Measurements from ENCODE around the gene VN1R5. TPM values are rescaled to one million over a fixed set of nuclear protein-coding genes. Genes with fewer than 3 reads are reported as not detected.
"Not testable (repeated sequence)": the region's sequence is repeated elsewhere in the genome, so short reads cannot be mapped to it uniquely, and the experiment has no call there.

The VN1R5 gene
- total RNA-seq, 1 donor from 2014 or later: not detected

DNA sequence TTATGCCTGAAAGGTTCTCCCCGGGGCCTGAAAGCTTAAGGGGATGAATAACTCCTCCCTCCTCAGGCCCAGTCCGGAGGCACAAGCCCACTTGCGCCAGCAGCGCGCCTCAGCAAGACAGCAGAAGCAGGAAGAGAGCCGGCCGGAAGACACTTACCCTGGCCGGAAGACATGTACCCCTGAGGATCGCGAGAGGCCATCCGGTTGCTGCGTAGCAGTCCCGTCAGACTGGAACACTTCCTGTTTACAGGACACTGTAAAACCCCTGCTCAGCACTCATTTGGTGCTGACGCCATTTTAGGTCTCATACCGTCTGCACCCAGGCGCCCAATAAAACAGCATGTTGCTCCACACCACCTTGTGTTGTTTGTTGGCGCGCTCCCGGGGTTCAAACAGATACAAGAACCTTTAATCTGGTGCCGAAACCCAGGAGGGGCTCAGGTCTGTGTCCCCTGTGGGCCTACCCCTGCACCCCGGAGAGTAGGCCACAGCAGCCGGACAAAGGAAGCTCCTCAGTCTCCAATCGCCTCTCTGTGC lies 30.3 kb downstream of the VN1R5 start:
- DNase-seq: no peak
- TF ChIP-seq, protein P1, sequence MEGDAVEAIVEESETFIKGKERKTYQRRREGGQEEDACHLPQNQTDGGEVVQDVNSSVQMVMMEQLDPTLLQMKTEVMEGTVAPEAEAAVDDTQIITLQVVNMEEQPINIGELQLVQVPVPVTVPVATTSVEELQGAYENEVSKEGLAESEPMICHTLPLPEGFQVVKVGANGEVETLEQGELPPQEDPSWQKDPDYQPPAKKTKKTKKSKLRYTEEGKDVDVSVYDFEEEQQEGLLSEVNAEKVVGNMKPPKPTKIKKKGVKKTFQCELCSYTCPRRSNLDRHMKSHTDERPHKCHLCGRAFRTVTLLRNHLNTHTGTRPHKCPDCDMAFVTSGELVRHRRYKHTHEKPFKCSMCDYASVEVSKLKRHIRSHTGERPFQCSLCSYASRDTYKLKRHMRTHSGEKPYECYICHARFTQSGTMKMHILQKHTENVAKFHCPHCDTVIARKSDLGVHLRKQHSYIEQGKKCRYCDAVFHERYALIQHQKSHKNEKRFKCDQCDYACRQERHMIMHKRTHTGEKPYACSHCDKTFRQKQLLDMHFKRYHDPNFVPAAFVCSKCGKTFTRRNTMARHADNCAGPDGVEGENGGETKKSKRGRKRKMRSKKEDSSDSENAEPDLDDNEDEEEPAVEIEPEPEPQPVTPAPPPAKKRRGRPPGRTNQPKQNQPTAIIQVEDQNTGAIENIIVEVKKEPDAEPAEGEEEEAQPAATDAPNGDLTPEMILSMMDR (IDR thresholded peaks at IDR 0.05; ENCODE audit: partially characterized antibody, unreplicated experiment): no peak
- Mint-ChIP-seq H3K27ac (ENCODE audit: unreplicated experiment) (no peak overlapping the region), H3K4me3 (ENCODE audit: unreplicated experiment) (no peak overlapping the region), H3K27me3 (ENCODE audit: unreplicated experiment) (no peaks in the 10 kb centered on the region), H3K9me3 (ENCODE audit: unreplicated experiment) (peaks cover 15% of the 10 kb centered on the region), H3K4me1 (ENCODE audit: low read depth, unreplicated experiment) (peaks cover under 1% of the 10 kb centered on the region), H3K36me3 (ENCODE audit: unreplicated experiment) (peaks cover 26% of the 10 kb centered on the region)

DNA sequence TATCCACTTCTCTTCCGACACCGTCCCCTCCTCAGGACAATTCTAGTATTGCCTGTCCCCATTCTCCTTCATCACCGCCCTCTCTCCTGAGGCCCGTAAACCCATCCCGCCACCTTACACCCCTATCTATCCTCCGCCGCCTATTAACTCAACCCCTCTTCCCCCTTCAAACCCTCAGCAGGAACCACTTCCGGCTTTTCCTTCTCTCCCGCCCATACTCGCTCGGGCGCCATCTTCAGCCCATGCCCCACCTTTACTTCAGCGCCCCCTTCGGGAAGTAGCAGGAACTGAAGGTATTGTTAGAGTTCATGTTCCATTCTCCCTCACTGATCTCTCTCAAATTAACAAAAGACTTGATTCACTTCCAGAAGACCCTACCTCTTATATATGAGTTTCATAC lies 31.6 kb downstream of the VN1R5 start:
- no peak overlapping the region for H3K4me3 Mint-ChIP-seq (ENCODE audit: unreplicated experiment)
- peaks cover 26% of the 10 kb centered on the region for H3K36me3 Mint-ChIP-seq (ENCODE audit: unreplicated experiment)
- H3K9me3 Mint-ChIP-seq (ENCODE audit: unreplicated experiment): peaks cover 17% of the 10 kb centered on the region
- TF ChIP-seq, protein P1 (IDR thresholded peaks at IDR 0.05; ENCODE audit: partially characterized antibody, unreplicated experiment): no peak
- DNase-seq: no peak
- H3K27ac Mint-ChIP-seq (ENCODE audit: unreplicated experiment): no peak overlapping the region
- H3K27me3 Mint-ChIP-seq (ENCODE audit: unreplicated experiment): peaks cover 3% of the 10 kb centered on the region
- peaks cover 5% of the 10 kb centered on the region for H3K4me1 Mint-ChIP-seq (ENCODE audit: low read depth, unreplicated experiment)

DNA sequence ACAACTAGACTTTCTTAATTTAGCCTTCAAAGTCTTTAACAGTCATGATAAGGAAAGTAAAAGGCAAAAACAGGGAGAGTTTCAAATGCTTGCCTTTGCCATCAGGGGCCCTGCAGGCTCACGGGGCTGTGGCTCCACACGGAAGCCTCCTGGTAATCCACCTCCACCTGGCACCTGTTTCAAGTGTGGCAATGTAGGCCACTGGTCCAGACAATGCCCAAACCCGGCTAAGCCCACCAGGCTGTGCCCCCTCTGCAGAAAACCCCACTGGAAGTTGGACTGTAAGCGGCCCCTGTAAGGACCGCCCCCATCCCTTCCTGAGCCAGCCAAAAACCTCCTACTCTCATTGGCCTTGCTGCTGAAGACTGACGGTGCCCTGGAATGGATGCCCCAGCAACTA lies 32.5 kb downstream of the VN1R5 start:
- peaks cover 26% of the 10 kb centered on the region for H3K36me3 Mint-ChIP-seq (ENCODE audit: unreplicated experiment)
- TF ChIP-seq, protein P1 (IDR thresholded peaks at IDR 0.05; ENCODE audit: partially characterized antibody, unreplicated experiment): no peak
- peaks cover 17% of the 10 kb centered on the region for H3K9me3 Mint-ChIP-seq (ENCODE audit: unreplicated experiment)
- H3K4me3 Mint-ChIP-seq (ENCODE audit: unreplicated experiment): no peak overlapping the region
- DNase-seq: no peak
- no peak overlapping the region for H3K27ac Mint-ChIP-seq (ENCODE audit: unreplicated experiment)
- H3K4me1 Mint-ChIP-seq (ENCODE audit: low read depth, unreplicated experiment): peaks cover 5% of the 10 kb centered on the region
- H3K27me3 Mint-ChIP-seq (ENCODE audit: unreplicated experiment): peaks cover 3% of the 10 kb centered on the region

DNA sequence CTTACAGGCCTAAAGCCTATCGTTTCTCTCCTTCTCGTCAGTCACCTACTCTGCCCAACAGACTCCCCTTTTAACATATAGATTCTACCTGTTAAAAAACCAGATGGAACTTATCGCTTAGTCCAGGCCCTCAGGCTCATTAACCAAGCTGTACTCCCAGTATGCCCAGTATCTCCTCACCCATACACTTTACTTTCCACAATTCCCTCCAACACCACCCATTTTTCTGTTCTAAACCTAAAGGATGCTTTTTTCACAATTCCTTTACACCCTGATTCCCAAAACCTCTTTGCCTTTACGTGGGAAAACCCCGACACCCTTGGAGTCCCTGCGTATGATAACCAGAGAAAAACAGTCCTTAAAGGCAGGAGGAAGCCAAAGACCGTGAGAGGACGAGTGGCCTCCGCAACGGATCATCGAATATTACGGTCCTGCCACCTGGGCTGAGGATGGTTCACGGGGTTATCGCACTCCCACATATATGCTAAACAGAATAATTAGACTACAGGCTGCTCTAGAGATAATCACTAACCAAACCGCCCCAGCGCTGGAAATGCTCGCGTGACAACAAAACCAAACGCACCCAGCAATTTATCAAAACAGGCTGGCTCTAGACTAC lies 33.5 kb downstream of the VN1R5 start:
- Mint-ChIP-seq H3K36me3 (ENCODE audit: unreplicated experiment) (peaks cover 26% of the 10 kb centered on the region), H3K9me3 (ENCODE audit: unreplicated experiment) (peaks cover 17% of the 10 kb centered on the region)
- DNase-seq; H3K27ac Mint-ChIP-seq (ENCODE audit: unreplicated experiment); H3K4me3 Mint-ChIP-seq (ENCODE audit: unreplicated experiment); H3K4me1 Mint-ChIP-seq (ENCODE audit: low read depth, unreplicated experiment); H3K27me3 Mint-ChIP-seq (ENCODE audit: unreplicated experiment): not testable (repeated sequence)

DNA sequence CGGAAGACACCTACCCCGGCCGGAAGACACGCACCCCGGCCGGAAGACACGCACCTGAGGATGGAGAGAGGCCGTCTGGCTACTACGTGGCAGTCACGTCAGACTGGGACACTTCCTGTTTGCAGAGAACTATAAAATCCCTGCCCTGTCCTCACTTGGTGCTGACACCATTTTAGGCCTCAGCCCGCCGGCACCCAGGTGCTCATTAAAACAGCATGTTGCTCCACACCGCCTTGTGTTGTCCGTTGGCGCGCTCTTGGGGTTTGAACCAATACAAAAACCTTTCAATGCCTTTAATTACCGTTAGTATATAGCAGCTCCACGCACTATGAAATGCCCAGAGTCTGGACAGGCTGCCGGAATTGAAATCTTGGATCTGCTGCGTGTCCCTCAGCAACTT lies 34.7 kb downstream of the VN1R5 start:
- Mint-ChIP-seq H3K9me3 (ENCODE audit: unreplicated experiment) (peaks cover 17% of the 10 kb centered on the region), H3K4me1 (ENCODE audit: low read depth, unreplicated experiment) (peaks cover 5% of the 10 kb centered on the region), H3K27me3 (ENCODE audit: unreplicated experiment) (peaks cover 3% of the 10 kb centered on the region), H3K27ac (ENCODE audit: unreplicated experiment) (no peak overlapping the region), H3K36me3 (ENCODE audit: unreplicated experiment) (peaks cover 26% of the 10 kb centered on the region), H3K4me3 (ENCODE audit: unreplicated experiment) (no peak overlapping the region)
- no peak for DNase-seq
- TF ChIP-seq, protein P1 (IDR thresholded peaks at IDR 0.05; ENCODE audit: partially characterized antibody, unreplicated experiment): no peak

Data from glutamatergic neuron (in vitro differentiated cells).